GM12878 (cell line): ENCODE measurements around the gene AOPEP. TPM values are rescaled to one million over a fixed set of nuclear protein-coding genes. Genes with fewer than 3 reads are reported as not detected.

Source experiments
- ATAC-seq: fragments of 200-7000 bp; cut with Tn5 transposase; 3 replicates; pipeline ENCODE4 v1.9.1; 2020; ENCODE audit warnings: mild to moderate bottlenecking, moderate library complexity
- BruUV-seq: library from RNA; stranded (reverse); fragments of 400-500 nt; replicated peaks from 2 replicates; lab custom pipeline; 2021; lab: Mats Ljungman, UMichigan
- CTCF ChIA-PET: fragments of 300-600 bp; sonication (Branson Sonifier 250); formaldehyde crosslinking; extraction: SDS; loops from one replicate; lab custom pipeline; 2021; ENCODE audit warnings: inconsistent platforms; lab: Yijun Ruan, JAX
- POLR2A ChIA-PET: fragments of 350-600 bp; formaldehyde crosslinking; extraction: SDS; loops from one replicate; lab custom pipeline; 2021; ENCODE audit warnings: inconsistent platforms; lab: Charles Lee
- RAD21 ChIA-PET: fragments of 300-600 bp; sonication (Branson Sonifier 250); formaldehyde crosslinking; loops from one replicate; lab custom pipeline; 2023; ENCODE audit warnings: antibody characterized with exemption; ENCODE audit not compliant: unreplicated experiment; lab: Charles Lee
- SMC1A ChIA-PET: fragments of 300-600 bp; sonication (Branson Sonifier 250); formaldehyde crosslinking; loops from one replicate; lab custom pipeline; 2023; ENCODE audit not compliant: unreplicated experiment, uncharacterized antibody; lab: Charles Lee
- DNase-seq: peaks from one replicate; pipeline ENCODE4 v3.0.0-alpha.2; 2011; ENCODE audit warnings: low read depth, low spot score
- FAIRE-seq: peaks from 3 replicates; lab custom pipeline; 2011; peaks lifted over from hg19 to GRCh38; lab: Jason Lieb, UNC
- H2AFZ ChIP-seq: 2 replicates; pipeline ENCODE4 v1.6.0; 2011; ENCODE audit warnings: low read depth, low read length, control low read depth; ENCODE audit not compliant: control insufficient read depth
- H3K27ac ChIP-seq: 2 replicates; pipeline ENCODE4 v1.5.1; 2011; ENCODE audit warnings: control low read depth; ENCODE audit not compliant: control insufficient read depth, insufficient read depth
- H3K27me3 ChIP-seq, 2 experiments: replicated peaks in 1 of 2; 2 replicates each; pipeline versions ENCODE4 v1.6.0 to v1.6.1; 2011; ENCODE audit warnings: low read length in 1 of 2; ENCODE audit not compliant: control insufficient read depth in 2 of 2, insufficient read depth in 2 of 2
- H3K36me3 ChIP-seq, 2 experiments: 2 replicates each; pipeline ENCODE4 v1.5.1; 2011; ENCODE audit warnings: low read length in 1 of 2; ENCODE audit not compliant: control insufficient read depth in 2 of 2, insufficient read depth in 2 of 2
- H3K4me1 ChIP-seq: 2 replicates; pipeline ENCODE4 v1.6.1; 2011; ENCODE audit warnings: mild to moderate bottlenecking, low read length, moderate library complexity, mixed read lengths; ENCODE audit not compliant: control insufficient read depth, insufficient read depth
- H3K4me2 ChIP-seq: 2 replicates; pipeline ENCODE4 v1.6.0; 2011; ENCODE audit warnings: control low read depth; ENCODE audit not compliant: control insufficient read depth, insufficient read depth
- H3K4me3 ChIP-seq: fragments of 200-600 bp; sonication (generic); 2 replicates; pipeline ENCODE4 v1.5.1; 2016
- H3K79me2 ChIP-seq: 2 replicates; pipeline ENCODE4 v1.6.0; 2011; ENCODE audit warnings: low read length; ENCODE audit not compliant: control insufficient read depth, insufficient read depth
- H3K9ac ChIP-seq: 2 replicates; pipeline ENCODE4 v1.8.0; 2011; ENCODE audit warnings: low read length, control low read depth, mixed read lengths; ENCODE audit not compliant: control insufficient read depth, insufficient read depth
- H3K9me3 ChIP-seq: replicated peaks from 3 replicates; pipeline ENCODE4 v1.5.1; 2011; ENCODE audit warnings: mild to moderate bottlenecking, low read length; ENCODE audit not compliant: control insufficient read depth, insufficient read depth
- H4K20me1 ChIP-seq: 2 replicates; pipeline ENCODE4 v1.6.0; 2011; ENCODE audit not compliant: control insufficient read depth, insufficient read depth
- JUNB ChIP-seq: IDR thresholded peaks from 2 replicates; pipeline ENCODE4 v1.6.1; 2016; ENCODE audit warnings: antibody characterized with exemption, mild to moderate bottlenecking
- JUND ChIP-seq: IDR thresholded peaks from 2 replicates; pipeline ENCODE4 v1.6.1; 2012; ENCODE audit warnings: low read depth, mild to moderate bottlenecking, low read length, improper control_type of control experiment, moderate library complexity
- LARP7 ChIP-seq: fragments of 450-650 bp; IDR thresholded peaks from 2 replicates; pipeline ENCODE4 v1.6.1; 2017; ENCODE audit warnings: mild to moderate bottlenecking
- MEF2B ChIP-seq: fragments of 450-650 bp; IDR thresholded peaks from 2 replicates; pipeline ENCODE4 v1.6.1; 2018; ENCODE audit warnings: mild to moderate bottlenecking, moderate library complexity; ENCODE audit not compliant: partially characterized antibody, poor library complexity, severe bottlenecking
- SP1 ChIP-seq: IDR thresholded peaks from one replicate; pipeline ENCODE4 v1.6.1; 2011; ENCODE audit warnings: low read depth, low read length
- SPI1 ChIP-seq: IDR thresholded peaks from 2 replicates; pipeline ENCODE4 v1.6.1; 2011; ENCODE audit warnings: low read depth, mild to moderate bottlenecking, low read length, moderate library complexity, borderline replicate concordance; ENCODE audit not compliant: insufficient read depth
- WGBS: methylation state at CpG from one replicate; pipeline ENCODE4 v1.1.6; 2016; ENCODE audit warnings: low lambda C conversion rate; ENCODE audit not compliant: insufficient replicate concordance, insufficient coverage; ENCODE audit errors: missing lambda C conversion rate; 5-methylcytosine and 5-hydroxymethylcytosine counted together
- in situ Hi-C: fragments of 300-500 bp; cut with MboI; formaldehyde crosslinking; loops from 9 replicates; pipeline ENCODE4 v1.14.3; 2018; ENCODE audit warnings: mixed read lengths
- intact Hi-C: fragments of 100-400 bp; cut with micrococcal nuclease; formaldehyde crosslinking; loops from one replicate; pipeline ENCODE4 v1.14.2; 2022; ENCODE audit not compliant: unreplicated experiment
- polyA plus RNA-seq, 11 experiments: library from polyadenylated mRNA; depleted of rRNA in 4 of 11; unstranded in 6 of 11; stranded (reverse) in 5 of 11; fragments of >200 nt; fragmentation: Nextera tagmentation in 4 of 11; fragmentation: Illumina TruSeq in 1 of 11; extraction: Ambion mirVana in 4 of 11; extraction: Trizol in 1 of 11; gene quantifications; 1 replicate in 1 of 11; 2 replicates in 10 of 11; pipeline versions ENCODE4 v1.2.1 to v1.2.3, GENCODE V29; 2011 to 2016; ENCODE audit warnings: inconsistent platforms in 2 of 11, missing spikeins in 2 of 11, low read depth in 1 of 11
- total RNA-seq, 4 experiments: library from RNA; depleted of rRNA in 3 of 4; stranded (reverse); fragments of >200 nt in 3 of 4; fragmentation: Illumina TruSeq in 1 of 4; extraction: Trizol in 1 of 4; gene quantifications; 2 replicates each; pipeline versions ENCODE4 v1.2.1 to v1.2.3, GENCODE V29; 2013 to 2021
- TF ChIP-seq, protein P1 (sequence below): fragments of 450-650 bp; IDR thresholded peaks from 2 replicates; pipeline ENCODE4 v1.6.1; 2017; ENCODE audit warnings: antibody characterized with exemption, mild to moderate bottlenecking, moderate library complexity
- TF ChIP-seq, protein P2 (sequence below): fragments of 450-650 bp; IDR thresholded peaks from 2 replicates; pipeline ENCODE4 v1.6.1; 2016; ENCODE audit warnings: mild to moderate bottlenecking

Gene AOPEP
- total and polyA plus RNA-seq, 10 of the 15 experiments (the other 5 are each of a cell fraction or from before 2014, with no cell fraction given) = 2.3 to 16.9 (median 10.1) TPM

GRCh38 chr9:94685359-94685758, 41.1 kb upstream of the AOPEP start:
- Histone ChIP-seq H4K20me1 (no peaks in the 10 kb centered on the region), H3K27ac (no peak overlapping the region), H3K4me1 (no peaks in the 10 kb centered on the region; the same call in 1 of the 2 replicates), H3K4me3 (no peak overlapping the region), H3K9me3 (no peaks in the 10 kb centered on the region), H3K9ac (no peak overlapping the region), H3K27me3 (no peaks in the 10 kb centered on the region; a peak in 1 of 4 replicates), H3K4me2 (no peak overlapping the region), H2AFZ (no peak overlapping the region), H3K36me3 (no peaks in the 10 kb centered on the region), H3K79me2 (no peaks in the 10 kb centered on the region)
- SMC1A ChIA-PET = interaction anchor here (1.0 to 5.8 kb wide), 2 partner anchors 233 to 444 kb away, joined by 3 to 143 read pairs; no protein-coding TSS in a partner anchor
- RAD21 ChIA-PET = interaction anchor here (1.0 to 6.1 kb wide), 2 partner anchors 17 to 443 kb away, joined by 3 to 134 read pairs; no protein-coding TSS in a partner anchor
- intact Hi-C loops = loop anchor here (10.0 kb wide), 2 partner anchors 579 to 1529 kb away; no protein-coding TSS in a partner anchor
- FAIRE-seq (no peak), DNase-seq (no peak), ATAC-seq (no peak; the same call in 2 of the 3 replicates)
- in situ Hi-C loops = loop anchor here (25.0 kb wide), 1 partner anchor 1527 kb away; no protein-coding TSS in a partner anchor
- CTCF ChIA-PET = interaction anchor here (11.9 kb wide), 1 partner anchor 444 kb away, joined by 355 read pairs; no protein-coding TSS in a partner anchor
- POLR2A ChIA-PET = no interaction called here
- WGBS = 22% methylated on average over 2 of the region's 2 CpGs
- TF ChIP-seq, protein P1, sequence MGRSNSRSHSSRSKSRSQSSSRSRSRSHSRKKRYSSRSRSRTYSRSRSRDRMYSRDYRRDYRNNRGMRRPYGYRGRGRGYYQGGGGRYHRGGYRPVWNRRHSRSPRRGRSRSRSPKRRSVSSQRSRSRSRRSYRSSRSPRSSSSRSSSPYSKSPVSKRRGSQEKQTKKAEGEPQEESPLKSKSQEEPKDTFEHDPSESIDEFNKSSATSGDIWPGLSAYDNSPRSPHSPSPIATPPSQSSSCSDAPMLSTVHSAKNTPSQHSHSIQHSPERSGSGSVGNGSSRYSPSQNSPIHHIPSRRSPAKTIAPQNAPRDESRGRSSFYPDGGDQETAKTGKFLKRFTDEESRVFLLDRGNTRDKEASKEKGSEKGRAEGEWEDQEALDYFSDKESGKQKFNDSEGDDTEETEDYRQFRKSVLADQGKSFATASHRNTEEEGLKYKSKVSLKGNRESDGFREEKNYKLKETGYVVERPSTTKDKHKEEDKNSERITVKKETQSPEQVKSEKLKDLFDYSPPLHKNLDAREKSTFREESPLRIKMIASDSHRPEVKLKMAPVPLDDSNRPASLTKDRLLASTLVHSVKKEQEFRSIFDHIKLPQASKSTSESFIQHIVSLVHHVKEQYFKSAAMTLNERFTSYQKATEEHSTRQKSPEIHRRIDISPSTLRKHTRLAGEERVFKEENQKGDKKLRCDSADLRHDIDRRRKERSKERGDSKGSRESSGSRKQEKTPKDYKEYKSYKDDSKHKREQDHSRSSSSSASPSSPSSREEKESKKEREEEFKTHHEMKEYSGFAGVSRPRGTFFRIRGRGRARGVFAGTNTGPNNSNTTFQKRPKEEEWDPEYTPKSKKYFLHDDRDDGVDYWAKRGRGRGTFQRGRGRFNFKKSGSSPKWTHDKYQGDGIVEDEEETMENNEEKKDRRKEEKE = no peak
- TF ChIP-seq JUNB (peak; percentile 49), JUND (no peak), SPI1 (peak; percentile 49; the same call in 1 of the 2 replicates), MEF2B (no peak), LARP7 (no peak), SP1 (no peak)
- TF ChIP-seq, protein P2, sequence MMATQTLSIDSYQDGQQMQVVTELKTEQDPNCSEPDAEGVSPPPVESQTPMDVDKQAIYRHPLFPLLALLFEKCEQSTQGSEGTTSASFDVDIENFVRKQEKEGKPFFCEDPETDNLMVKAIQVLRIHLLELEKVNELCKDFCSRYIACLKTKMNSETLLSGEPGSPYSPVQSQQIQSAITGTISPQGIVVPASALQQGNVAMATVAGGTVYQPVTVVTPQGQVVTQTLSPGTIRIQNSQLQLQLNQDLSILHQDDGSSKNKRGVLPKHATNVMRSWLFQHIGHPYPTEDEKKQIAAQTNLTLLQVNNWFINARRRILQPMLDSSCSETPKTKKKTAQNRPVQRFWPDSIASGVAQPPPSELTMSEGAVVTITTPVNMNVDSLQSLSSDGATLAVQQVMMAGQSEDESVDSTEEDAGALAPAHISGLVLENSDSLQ = no peak
- no TSS peak for BruUV-seq
